NCI-H1092 (cell line): Measurements from ENCODE around the gene POMT1.

Experiments used
- DNase-seq: peaks from one replicate; lab custom pipeline; 2025; lab: John Stamatoyannopoulos, UW

Gene POMT1

GRCh38 chr9:131554087-131554842, 51.5 kb downstream of the POMT1 start:
- no peak for DNase-seq

DNA sequence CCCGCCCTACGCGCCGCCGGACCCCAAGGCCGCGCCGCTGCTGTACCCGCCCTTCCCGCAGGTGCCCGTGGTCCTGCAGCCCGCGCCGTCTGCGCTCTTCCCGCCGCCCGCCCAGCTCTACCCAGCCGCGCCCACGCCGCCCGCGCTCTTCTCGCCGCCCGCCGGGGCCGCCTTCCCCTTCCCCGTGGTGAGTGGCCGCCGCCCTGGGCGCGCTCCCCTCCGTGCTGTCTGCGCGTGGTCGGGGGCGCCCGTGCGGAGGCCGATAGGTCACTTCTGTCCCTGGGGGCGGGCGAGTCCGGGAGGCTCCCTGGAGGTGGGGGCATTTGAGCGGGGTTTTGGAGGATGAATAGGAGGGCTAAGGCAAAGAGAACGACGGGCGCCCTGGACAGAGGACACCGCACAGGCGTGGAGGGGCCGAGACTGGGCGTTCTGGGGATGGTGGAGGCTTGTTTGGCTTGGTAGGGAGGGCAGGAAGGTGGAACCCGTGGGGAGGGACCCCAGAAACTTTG, 52.2 kb downstream of the POMT1 start:
- no peak for DNase-seq

- no peak for DNase-seq
These were observed 53.3 kb downstream of the POMT1 start for GRCh38 chr9:131555841-131556673.

GRCh38 chr9:131557855-131558548, 55.3 kb downstream of the POMT1 start:
- DNase-seq: no peak

DNA sequence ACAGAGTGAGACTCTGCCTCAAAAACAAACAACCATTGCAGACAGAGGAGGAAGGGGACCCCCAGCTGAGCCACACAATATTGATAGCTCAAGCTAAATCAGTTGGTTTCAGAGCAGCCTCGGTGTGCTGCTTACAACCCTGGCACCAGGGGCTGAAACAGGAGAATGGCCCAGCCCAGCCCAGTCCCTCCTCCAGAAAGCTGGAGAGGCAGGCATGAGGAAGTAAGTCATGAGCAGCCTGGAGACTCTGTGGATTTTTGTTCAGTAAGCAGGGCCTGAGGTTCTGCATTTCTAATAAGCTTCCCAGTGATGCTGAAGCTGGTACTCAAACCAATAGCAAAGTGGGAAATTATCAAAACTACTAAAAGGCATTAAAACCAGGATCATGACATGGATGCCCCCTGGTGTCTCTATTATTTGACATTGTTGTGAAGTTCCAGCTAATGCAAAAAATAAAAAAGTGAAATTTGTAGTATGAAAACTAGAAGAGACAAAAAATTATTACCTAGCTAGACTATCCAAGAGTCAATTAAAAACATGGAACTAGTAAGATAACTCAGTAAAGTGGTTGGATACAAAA, 56.8 kb downstream of the POMT1 start:
- DNase-seq: no peak

DNA sequence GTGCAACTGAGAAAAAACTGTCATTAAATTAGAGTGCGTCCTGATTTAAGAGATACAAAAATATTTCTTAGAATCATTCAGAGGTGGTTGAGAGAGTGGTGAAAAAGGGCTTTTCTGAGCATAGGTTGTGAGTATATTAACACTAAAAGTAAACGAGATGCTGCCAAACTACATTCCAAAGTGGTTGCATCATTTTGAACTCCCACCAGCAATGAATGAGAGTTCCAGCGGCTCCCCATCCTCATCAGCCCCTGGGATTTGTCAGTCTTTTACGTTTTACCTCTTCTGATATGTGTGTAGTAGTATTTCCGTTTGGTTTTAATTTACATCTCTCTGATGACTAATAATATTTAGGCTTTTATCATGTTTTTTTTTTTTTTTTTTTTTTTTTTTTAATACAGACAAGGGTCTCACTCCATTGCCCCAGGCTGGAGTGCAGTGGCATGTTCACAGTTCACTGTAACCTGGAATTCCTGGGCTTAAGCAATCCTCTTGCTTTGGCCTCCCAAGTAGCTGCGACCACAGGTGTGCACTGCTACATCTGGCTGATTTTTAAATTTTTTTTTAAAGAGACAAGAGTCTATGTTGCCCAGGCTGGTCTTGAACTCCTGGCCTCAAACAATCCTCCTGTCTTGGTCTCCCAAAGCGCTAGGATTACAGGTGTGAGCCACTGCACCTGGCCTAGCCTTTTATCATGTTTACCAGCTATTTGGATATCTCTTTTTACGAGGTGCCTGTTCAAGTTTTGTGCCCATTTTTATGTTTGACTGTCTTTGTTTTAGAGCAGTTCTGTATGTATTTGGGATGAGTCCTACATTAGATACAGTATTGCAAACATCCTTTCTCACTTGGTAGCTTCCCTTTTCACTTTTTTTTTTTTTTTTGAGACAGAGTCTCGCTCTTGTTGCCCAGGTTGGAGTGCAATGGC, 59.6 kb downstream of the POMT1 start:
- DNase-seq: no peak

GRCh38 chr9:131565369-131565768, 62.7 kb downstream of the POMT1 start:
- DNase-seq: no peak

DNA sequence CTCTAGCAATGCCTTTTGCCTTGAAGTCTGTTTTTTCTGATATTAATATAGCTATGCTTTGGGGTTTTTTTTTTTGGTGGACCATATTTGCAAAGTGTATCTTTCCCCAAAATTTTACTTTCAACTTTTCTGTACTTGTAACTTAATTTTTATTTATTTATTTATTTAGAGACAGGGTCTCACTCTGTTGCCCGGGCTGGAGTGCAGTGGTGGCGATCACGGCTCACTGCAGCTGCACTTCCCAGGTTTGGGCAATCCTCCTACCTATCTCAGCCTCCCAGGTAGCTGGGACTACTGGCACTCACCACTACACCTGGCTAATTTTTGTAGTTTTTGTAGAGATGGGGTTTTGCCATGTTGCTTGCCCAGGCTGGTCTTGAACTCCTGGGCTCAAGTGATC, 63.4 kb downstream of the POMT1 start:
- no peak for DNase-seq

DNA sequence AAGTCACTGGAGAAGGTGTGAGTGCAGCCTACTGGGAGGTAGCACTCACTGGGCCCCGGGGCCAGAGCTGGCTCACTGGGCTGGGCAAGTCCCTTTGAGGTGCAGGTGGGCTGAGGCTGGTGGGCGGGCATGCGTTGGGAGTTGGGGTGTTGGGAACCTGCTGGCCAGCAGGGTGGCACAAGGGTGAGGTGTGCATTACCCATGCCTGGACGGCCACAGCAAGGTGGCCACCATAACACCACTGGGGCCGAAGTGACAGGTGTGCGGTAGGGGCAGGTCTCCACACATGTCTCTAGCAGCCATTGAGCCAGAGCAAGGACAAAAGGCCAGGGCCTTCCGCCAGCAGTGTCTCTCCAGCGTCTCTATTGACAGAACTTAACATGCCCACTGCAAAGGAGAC, 65.2 kb downstream of the POMT1 start:
- DNase-seq: no peak
